ENCODE results near the gene STIM2. TPM values are rescaled to one million over a fixed set of nuclear protein-coding genes. Genes with fewer than 3 reads are reported as not detected.

Gene STIM2
- polyA plus RNA-seq, 1 donor (not counting 4 experiments of a cell fraction or from before 2014, with no cell fraction given): 20.7 TPM

GRCh38 chr4:26941951-26942350 lies 81.3 kb downstream of the STIM2 start:
- TF ChIP-seq CTCF (optimal IDR thresholded peaks at IDR 0.05 in 1 of 3, IDR thresholded peaks at IDR 0.05 in 1 of 3, conservative IDR thresholded peaks at IDR 0.05 in 1 of 3; ENCODE audit: extremely low read depth in 1 of 3, insufficient read depth in 2 of 3, low read length in 3 of 3) (no peak), EZH2 (IDR thresholded peaks at IDR 0.05; ENCODE audit: low read length) (no peak)
- Histone ChIP-seq H3K27ac (ENCODE audit: control insufficient read depth, insufficient read depth, low read length) (no peak overlapping the region), H4K20me1 (ENCODE audit: control insufficient read depth, extremely low read depth, insufficient read depth, low read length) (no peaks in the 10 kb centered on the region), H3K9ac (ENCODE audit: control insufficient read depth, extremely low read depth, insufficient read depth, low read length) (no peak overlapping the region), H3K27me3 (ENCODE audit: control insufficient read depth, extremely low read depth, insufficient read depth, low read length) (no peaks in the 10 kb centered on the region), H3K4me1 (ENCODE audit: control insufficient read depth, extremely low read depth, insufficient read depth, low read length) (no peaks in the 10 kb centered on the region), H3K4me3 (ENCODE audit: control insufficient read depth in 2 of 3, extremely low read depth in 1 of 3, insufficient read depth in 2 of 3, low read depth in 1 of 3, low read length in 3 of 3) (no peak overlapping the region), H2AFZ (ENCODE audit: control insufficient read depth, low read length) (no peak overlapping the region), H3K9me3 (ENCODE audit: control insufficient read depth, low read depth, low read length) (no peaks in the 10 kb centered on the region), H3K79me2 (ENCODE audit: control insufficient read depth, insufficient read depth, low read length) (peaks cover 2% of the 10 kb centered on the region), H3K4me2 (ENCODE audit: control insufficient read depth, extremely low read depth, insufficient read depth, low read depth, low read length) (no peak overlapping the region), H3K9me1 (ENCODE audit: control insufficient read depth, extremely low read depth, insufficient read depth, low read length) (no peaks in the 10 kb centered on the region), H3K36me3 (ENCODE audit: control insufficient read depth in 2 of 2, extremely low read depth in 1 of 2, insufficient read depth in 2 of 2, low read length in 2 of 2) (no peaks in the 10 kb centered on the region)
- dilution Hi-C loops (cut with MboI; ENCODE audit: extremely low pct_ligation_motif_present, low sequenced_read_pairs): no loop called here
- DNase-seq (ENCODE audit: low read depth, low spot score): no peak
- no peak for FAIRE-seq

DNA sequence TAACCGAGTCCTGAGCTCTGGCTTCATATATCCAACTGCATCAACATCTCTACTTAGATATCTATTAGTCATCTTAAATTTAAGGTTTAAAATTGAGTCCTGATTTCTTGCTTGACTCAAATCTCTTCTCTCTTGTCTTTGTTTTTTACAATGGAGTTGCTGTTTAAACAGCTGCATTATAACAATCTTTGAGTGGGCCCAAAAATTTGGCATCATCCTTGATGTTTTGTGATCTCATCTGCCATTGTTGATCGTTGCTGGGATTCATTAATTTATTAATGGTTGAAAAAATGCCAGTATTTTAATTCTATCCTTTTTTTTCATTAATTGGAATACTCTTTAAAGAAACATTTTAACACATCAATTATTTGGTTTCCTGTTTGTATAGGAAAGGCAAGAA lies 82.2 kb downstream of the STIM2 start:
- H3K79me2 ChIP-seq (ENCODE audit: control insufficient read depth, insufficient read depth, low read length): peaks cover 2% of the 10 kb centered on the region
- DNase-seq (ENCODE audit: low read depth, low spot score) (no peak), FAIRE-seq (no peak)
- H3K9me1 ChIP-seq (ENCODE audit: control insufficient read depth, extremely low read depth, insufficient read depth, low read length): no peaks in the 10 kb centered on the region
- no peaks in the 10 kb centered on the region for H3K27me3 ChIP-seq (ENCODE audit: control insufficient read depth, extremely low read depth, insufficient read depth, low read length)
- H3K9me3 ChIP-seq (ENCODE audit: control insufficient read depth, low read depth, low read length): no peaks in the 10 kb centered on the region
- TF ChIP-seq CTCF (optimal IDR thresholded peaks at IDR 0.05 in 1 of 3, IDR thresholded peaks at IDR 0.05 in 1 of 3, conservative IDR thresholded peaks at IDR 0.05 in 1 of 3; ENCODE audit: extremely low read depth in 1 of 3, insufficient read depth in 2 of 3, low read length in 3 of 3): no peak
- H3K27ac ChIP-seq (ENCODE audit: control insufficient read depth, insufficient read depth, low read length): no peak overlapping the region
- dilution Hi-C loops (cut with MboI; ENCODE audit: extremely low pct_ligation_motif_present, low sequenced_read_pairs): no loop called here
- no peak overlapping the region for H3K9ac ChIP-seq (ENCODE audit: control insufficient read depth, extremely low read depth, insufficient read depth, low read length)
- no peaks in the 10 kb centered on the region for H3K4me1 ChIP-seq (ENCODE audit: control insufficient read depth, extremely low read depth, insufficient read depth, low read length)
- no peak overlapping the region for H3K4me3 ChIP-seq (ENCODE audit: control insufficient read depth in 2 of 3, extremely low read depth in 1 of 3, insufficient read depth in 2 of 3, low read depth in 1 of 3, low read length in 3 of 3)
- H4K20me1 ChIP-seq (ENCODE audit: control insufficient read depth, extremely low read depth, insufficient read depth, low read length): no peaks in the 10 kb centered on the region
- H3K36me3 ChIP-seq (ENCODE audit: control insufficient read depth in 2 of 2, extremely low read depth in 1 of 2, insufficient read depth in 2 of 2, low read length in 2 of 2): no peaks in the 10 kb centered on the region
- no peak overlapping the region for H3K4me2 ChIP-seq (ENCODE audit: control insufficient read depth, extremely low read depth, insufficient read depth, low read depth, low read length)
- no peak overlapping the region for H2AFZ ChIP-seq (ENCODE audit: control insufficient read depth, low read length)

Measured in keratinocyte (primary cell).